ENCODE results near the gene ZFR.

The ZFR gene

DNA sequence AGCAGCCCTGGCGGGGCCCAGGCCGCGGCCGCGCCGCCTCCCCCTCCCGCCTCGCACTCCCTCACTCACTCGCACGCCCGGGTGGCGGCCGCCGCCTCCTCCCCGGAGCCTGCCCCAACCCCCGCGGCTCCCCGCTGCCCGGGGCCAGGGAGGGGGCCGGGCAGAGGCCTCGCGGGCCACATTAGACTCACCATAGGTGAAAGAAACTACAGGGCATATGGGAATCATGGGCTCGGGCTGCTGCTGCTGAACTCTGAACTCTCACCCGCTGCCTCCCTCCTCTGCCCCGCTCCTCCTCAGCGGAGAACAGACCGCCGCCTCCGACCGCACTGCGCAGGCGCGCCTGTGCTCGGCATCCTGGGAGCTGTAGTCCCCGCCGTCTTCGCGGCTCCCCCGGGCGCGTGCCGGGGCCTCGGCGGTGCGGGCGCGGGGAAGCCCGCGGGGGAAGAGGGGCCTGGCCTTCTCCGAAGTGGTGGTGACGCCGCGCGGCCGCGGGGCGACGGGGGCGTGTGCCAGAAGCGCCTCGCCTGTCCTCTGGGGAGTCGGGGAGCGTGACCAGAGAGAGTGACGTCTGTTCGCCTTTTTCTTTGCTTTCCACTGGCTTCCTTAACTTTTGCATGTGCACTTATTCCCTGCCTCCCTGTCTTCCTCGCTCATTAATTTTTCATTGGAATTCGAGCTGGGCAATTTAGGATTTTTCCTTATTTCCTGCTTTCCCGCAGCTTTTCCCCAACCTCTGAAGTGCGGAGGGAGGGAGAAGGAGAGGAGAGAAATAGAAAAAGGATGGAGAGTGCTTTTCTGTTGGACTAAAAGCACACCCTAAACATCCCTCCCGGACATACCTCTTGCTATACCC lies at the start of gene ZFR:
ZFR (minus strand) TSS at position 310 of the 856 bp plus-strand sequence; CDS start at position 228, 82 bp downstream.
- in situ Hi-C loops (cut with MboI; ENCODE audit: low sequenced_read_pairs) = no loop called here
- peak; percentile 80 to 93 for DNase-seq (ENCODE audit: low spot score in 2 of 2)
- Histone ChIP-seq H3K4me1 (peaks cover 22% of the 10 kb centered on the region), H3K27me3 (ENCODE audit: low read depth) (no peaks in the 10 kb centered on the region), H3K4me3 (peak within 1 kb of the TSS; percentile 79), H3K36me3 (replicated peaks) (peaks cover 12% of the 10 kb centered on the region), H3K9me3 (0 out of 2 replicates have a peak, but pooled peaks cover 2% of the 10 kb centered on the region)

GRCh38 chr5:32490972-32491557 lies 46.5 kb upstream of the ZFR start:
- H3K4me3 ChIP-seq = no peak overlapping the region
- no peaks in the 10 kb centered on the region for H3K36me3 ChIP-seq (replicated peaks)
- no peaks in the 10 kb centered on the region for H3K9me3 ChIP-seq
- DNase-seq (ENCODE audit: low spot score in 2 of 2) = no peak
- peaks cover 2% of the 10 kb centered on the region; the same call in 1 of the 2 replicates for H3K4me1 ChIP-seq
- no peaks in the 10 kb centered on the region for H3K27me3 ChIP-seq (ENCODE audit: low read depth)
- in situ Hi-C loops (cut with MboI; ENCODE audit: low sequenced_read_pairs) = no loop called here

- H3K9me3 ChIP-seq = no peaks in the 10 kb centered on the region
- H3K4me1 ChIP-seq = peaks cover 2% of the 10 kb centered on the region; the same call in 1 of the 2 replicates
- no peaks in the 10 kb centered on the region for H3K36me3 ChIP-seq (replicated peaks)
- no peak overlapping the region for H3K4me3 ChIP-seq
- in situ Hi-C loops (cut with MboI; ENCODE audit: low sequenced_read_pairs) = loop anchor here (5.0 kb wide), 1 partner anchor 102 kb away; no protein-coding TSS in a partner anchor
- no peaks in the 10 kb centered on the region for H3K27me3 ChIP-seq (ENCODE audit: low read depth)
- DNase-seq (ENCODE audit: low spot score in 2 of 2) = peak; percentile 75 to 93
These were observed 45.4 kb upstream of the ZFR start for GRCh38 chr5:32489791-32490562.

- H3K4me3 ChIP-seq = no peak overlapping the region
- H3K36me3 ChIP-seq (replicated peaks) = no peaks in the 10 kb centered on the region
- H3K9me3 ChIP-seq = no peaks in the 10 kb centered on the region
- no peaks in the 10 kb centered on the region for H3K27me3 ChIP-seq (ENCODE audit: low read depth)
- in situ Hi-C loops (cut with MboI; ENCODE audit: low sequenced_read_pairs) = loop anchor here (5.0 kb wide), 1 partner anchor 105 kb away; no protein-coding TSS in a partner anchor
- no peak for DNase-seq (ENCODE audit: low spot score in 2 of 2)
- peaks cover 2% of the 10 kb centered on the region; the same call in 1 of the 2 replicates for H3K4me1 ChIP-seq
These were observed 42.9 kb upstream of the ZFR start for GRCh38 chr5:32487424-32487823.

DNA sequence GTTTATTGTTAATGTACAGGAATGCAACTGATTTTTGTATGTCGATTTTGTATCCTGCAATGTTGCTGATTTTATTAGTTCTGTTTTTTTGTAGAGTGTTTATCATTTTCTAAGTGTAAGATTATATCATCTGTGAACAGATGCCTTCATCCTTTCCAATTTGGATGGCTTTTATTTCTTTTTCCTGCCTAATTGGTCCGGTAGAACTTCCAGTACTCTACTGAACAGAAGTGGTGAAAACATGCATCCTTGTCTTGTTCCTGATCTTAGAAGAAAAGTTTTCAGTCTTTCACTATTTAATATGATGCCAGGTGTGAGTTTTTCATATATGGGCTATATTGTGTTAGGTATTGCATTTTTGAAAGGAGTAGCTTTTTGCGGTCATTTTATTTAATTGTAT lies 42.5 kb upstream of the ZFR start:
- H3K36me3 ChIP-seq (replicated peaks) = no peaks in the 10 kb centered on the region
- no peak overlapping the region for H3K4me3 ChIP-seq
- H3K9me3 ChIP-seq = no peaks in the 10 kb centered on the region
- peaks cover 2% of the 10 kb centered on the region; the same call in 1 of the 2 replicates for H3K4me1 ChIP-seq
- H3K27me3 ChIP-seq (ENCODE audit: low read depth) = no peaks in the 10 kb centered on the region
- DNase-seq (ENCODE audit: low spot score in 2 of 2) = no peak
- in situ Hi-C loops (cut with MboI; ENCODE audit: low sequenced_read_pairs) = loop anchor here (5.0 kb wide), 1 partner anchor 105 kb away; no protein-coding TSS in a partner anchor

- Histone ChIP-seq H3K4me1 (no peaks in the 10 kb centered on the region), H3K27me3 (ENCODE audit: low read depth) (no peaks in the 10 kb centered on the region), H3K36me3 (replicated peaks) (no peaks in the 10 kb centered on the region), H3K9me3 (no peaks in the 10 kb centered on the region), H3K4me3 (no peak overlapping the region)
- in situ Hi-C loops (cut with MboI; ENCODE audit: low sequenced_read_pairs) = no loop called here
- no peak for DNase-seq (ENCODE audit: low spot score in 2 of 2)
These were observed 37.7 kb upstream of the ZFR start for GRCh38 chr5:32482193-32482592.

GRCh38 chr5:32479096-32479495 lies 34.6 kb upstream of the ZFR start:
- in situ Hi-C loops (cut with MboI; ENCODE audit: low sequenced_read_pairs) = no loop called here
- H3K36me3 ChIP-seq (replicated peaks) = no peaks in the 10 kb centered on the region
- peaks cover 4% of the 10 kb centered on the region; the same call in 1 of the 2 replicates for H3K4me1 ChIP-seq
- no peak overlapping the region for H3K4me3 ChIP-seq
- no peaks in the 10 kb centered on the region for H3K27me3 ChIP-seq (ENCODE audit: low read depth)
- H3K9me3 ChIP-seq = no peaks in the 10 kb centered on the region
- DNase-seq (ENCODE audit: low spot score in 2 of 2) = no peak

DNA sequence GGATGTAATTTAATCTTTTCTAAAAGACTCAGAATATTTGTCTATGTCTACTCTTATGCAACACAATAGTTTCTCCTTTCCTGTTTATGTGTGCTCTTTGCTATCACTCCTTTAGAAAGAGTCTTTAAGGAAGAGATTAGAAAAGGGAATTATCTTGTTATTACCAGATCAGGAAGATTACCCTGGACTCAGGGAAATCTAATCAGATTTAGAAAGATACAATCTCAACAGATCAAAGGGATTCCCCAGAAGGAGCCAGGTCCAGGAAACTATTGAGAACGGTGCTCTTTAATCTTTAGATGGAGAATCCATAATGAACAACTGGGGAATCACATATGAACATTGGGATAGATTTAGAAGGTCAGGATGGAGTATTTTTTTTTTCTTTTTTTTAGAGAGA lies 32.4 kb upstream of the ZFR start:
- no peaks in the 10 kb centered on the region for H3K36me3 ChIP-seq (replicated peaks)
- in situ Hi-C loops (cut with MboI; ENCODE audit: low sequenced_read_pairs) = no loop called here
- no peak for DNase-seq (ENCODE audit: low spot score in 2 of 2)
- no peaks in the 10 kb centered on the region for H3K9me3 ChIP-seq
- peaks cover 4% of the 10 kb centered on the region; the same call in 1 of the 2 replicates for H3K4me1 ChIP-seq
- no peaks in the 10 kb centered on the region for H3K27me3 ChIP-seq (ENCODE audit: low read depth)
- H3K4me3 ChIP-seq = no peak overlapping the region

- H3K36me3 ChIP-seq (replicated peaks) = no peaks in the 10 kb centered on the region
- in situ Hi-C loops (cut with MboI; ENCODE audit: low sequenced_read_pairs) = no loop called here
- peak; percentile 46 to 73 for DNase-seq (ENCODE audit: low spot score in 2 of 2)
- H3K27me3 ChIP-seq (ENCODE audit: low read depth) = no peaks in the 10 kb centered on the region
- H3K4me1 ChIP-seq = peaks cover 4% of the 10 kb centered on the region; the same call in 1 of the 2 replicates
- no peak overlapping the region for H3K4me3 ChIP-seq
- no peaks in the 10 kb centered on the region for H3K9me3 ChIP-seq
These were observed 31.0 kb upstream of the ZFR start for GRCh38 chr5:32475334-32476097.

- Histone ChIP-seq H3K9me3 (no peaks in the 10 kb centered on the region), H3K4me3 (no peak overlapping the region), H3K4me1 (peaks cover 4% of the 10 kb centered on the region; the same call in 1 of the 2 replicates), H3K27me3 (ENCODE audit: low read depth) (no peaks in the 10 kb centered on the region), H3K36me3 (replicated peaks) (no peaks in the 10 kb centered on the region)
- in situ Hi-C loops (cut with MboI; ENCODE audit: low sequenced_read_pairs) = no loop called here
- DNase-seq (ENCODE audit: low spot score in 2 of 2) = no peak
These were observed 29.8 kb upstream of the ZFR start for GRCh38 chr5:32474209-32474854.

DNA sequence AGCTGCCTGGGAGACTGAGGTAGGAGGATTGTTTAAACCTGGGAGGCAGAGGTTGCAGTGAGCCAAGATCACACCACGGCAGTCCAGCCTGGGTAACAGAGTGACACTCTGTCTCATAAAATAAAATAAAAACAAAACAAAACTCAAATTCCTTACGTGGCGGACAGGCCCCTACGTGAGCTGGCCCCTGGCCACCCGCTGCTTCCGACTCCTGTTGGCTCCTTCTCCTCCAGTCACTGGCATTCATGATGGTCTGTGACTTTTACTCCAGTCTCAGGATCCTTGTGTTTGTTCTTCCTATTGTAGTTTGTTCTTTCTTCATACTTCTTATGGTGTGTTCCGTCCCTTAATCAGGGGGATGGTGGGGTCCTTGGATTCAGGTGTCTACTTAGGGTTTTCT lies 28.5 kb upstream of the ZFR start:
- Histone ChIP-seq H3K36me3 (replicated peaks) (no peaks in the 10 kb centered on the region), H3K27me3 (ENCODE audit: low read depth) (no peaks in the 10 kb centered on the region), H3K4me1 (peaks cover 4% of the 10 kb centered on the region; the same call in 1 of the 2 replicates), H3K4me3 (no peak overlapping the region), H3K9me3 (no peaks in the 10 kb centered on the region)
- in situ Hi-C loops (cut with MboI; ENCODE audit: low sequenced_read_pairs) = no loop called here
- no peak for DNase-seq (ENCODE audit: low spot score in 2 of 2)

- in situ Hi-C loops (cut with MboI; ENCODE audit: low sequenced_read_pairs) = no loop called here
- H3K9me3 ChIP-seq = no peaks in the 10 kb centered on the region
- H3K36me3 ChIP-seq (replicated peaks) = no peaks in the 10 kb centered on the region
- peaks cover 4% of the 10 kb centered on the region; the same call in 1 of the 2 replicates for H3K4me1 ChIP-seq
- DNase-seq (ENCODE audit: low spot score in 2 of 2) = no peak
- no peak overlapping the region for H3K4me3 ChIP-seq
- no peaks in the 10 kb centered on the region for H3K27me3 ChIP-seq (ENCODE audit: low read depth)
These were observed 27.2 kb upstream of the ZFR start for GRCh38 chr5:32471784-32472183.
